Left ventricle myocardium inferior (tissue), 1 donor: ENCODE data around the gene STAMBP. TPM values are rescaled to one million over a fixed set of nuclear protein-coding genes. Genes with fewer than 3 reads are reported as not detected.

Experiments used
- DNase-seq: peaks from one replicate; pipeline ENCODE4 v3.0.0-alpha.2; 2020
- H3K27ac ChIP-seq: fragments of 200-600 bp; replicated peaks from 2 replicates; pipeline ENCODE4 v1.8.0; 2021
- H3K27me3 ChIP-seq: fragments of 200-600 bp; 2 replicates; pipeline ENCODE4 v1.8.0; 2021; ENCODE audit warnings: low read depth
- H3K36me3 ChIP-seq: fragments of 200-600 bp; 2 replicates; pipeline ENCODE4 v1.8.0; 2021
- H3K4me1 ChIP-seq: fragments of 200-600 bp; 2 replicates; pipeline ENCODE4 v1.8.0; 2021
- H3K4me3 ChIP-seq: fragments of 200-600 bp; 2 replicates; pipeline ENCODE4 v1.8.0; 2021; ENCODE audit warnings: mild to moderate bottlenecking, moderate library complexity
- H3K9me3 ChIP-seq: fragments of 200-600 bp; replicated peaks from 2 replicates; pipeline ENCODE4 v1.8.0; 2021
- CTCF ChIP-seq: fragments of 200-600 bp; IDR thresholded peaks from 2 replicates; pipeline ENCODE4 v1.8.0; 2021; ENCODE audit warnings: antibody characterized with exemption, mild to moderate bottlenecking, borderline replicate concordance
- intact Hi-C: fragments of 100-400 bp; cut with micrococcal nuclease; formaldehyde crosslinking; loops from one replicate; pipeline ENCODE4 v1.11.0; 2022
- total RNA-seq: library from RNA; stranded (reverse); fragmentation: NEBNext Ultra II Directional; extraction: Animal tissue kit (Norgen Biotek cat#: 25700); gene quantifications from one replicate; pipeline ENCODE4 v1.2.1, GENCODE V29; 2021
- donor health status: DM: no; HTN: yes; CAD: no; lungs with severe emphysema.

STAMBP gene
- total RNA-seq, 1 donor from 2014 or later, result 35.5 TPM

GRCh38 chr2:73895473-73895872 is 66.7 kb downstream of the STAMBP start:
- intact Hi-C loops, result no loop called here
- Histone ChIP-seq H3K9me3 (no peaks in the 10 kb centered on the region), H3K27me3 (peaks cover 8% of the 10 kb centered on the region), H3K36me3 (no peaks in the 10 kb centered on the region), H3K27ac (no peak overlapping the region), H3K4me3 (no peak overlapping the region), H3K4me1 (no peaks in the 10 kb centered on the region)
- DNase-seq, result no peak
- no peak for TF ChIP-seq CTCF

GRCh38 chr2:73896362-73897239 is 67.8 kb downstream of the STAMBP start:
- Histone ChIP-seq H3K27ac (no peak overlapping the region), H3K4me3 (no peak overlapping the region), H3K4me1 (no peaks in the 10 kb centered on the region)

GRCh38 chr2:73897240-73897583 is 68.5 kb downstream of the STAMBP start:
- intact Hi-C loops, result no loop called here
- H3K9me3 ChIP-seq, result no peaks in the 10 kb centered on the region
- H3K4me3 ChIP-seq, result no peak overlapping the region
- no peak for TF ChIP-seq CTCF
- H3K36me3 ChIP-seq, result no peaks in the 10 kb centered on the region
- no peaks in the 10 kb centered on the region for H3K4me1 ChIP-seq
- DNase-seq, result no peak
- H3K27ac ChIP-seq, result no peak overlapping the region
- peaks cover 5% of the 10 kb centered on the region for H3K27me3 ChIP-seq

More at GRCh38 chr2:73896362-73897239, 67.8 kb downstream of the STAMBP start:
- TF ChIP-seq CTCF, result no peak
- Histone ChIP-seq H3K36me3 (no peaks in the 10 kb centered on the region), H3K9me3 (no peaks in the 10 kb centered on the region), H3K27me3 (peaks cover 7% of the 10 kb centered on the region)
- no peak for DNase-seq
- intact Hi-C loops, result no loop called here

GRCh38 chr2:73897934-73898333 is 69.2 kb downstream of the STAMBP start:
- Histone ChIP-seq H3K4me1 (no peaks in the 10 kb centered on the region), H3K4me3 (no peak overlapping the region), H3K27ac (no peak overlapping the region), H3K36me3 (no peaks in the 10 kb centered on the region), H3K27me3 (peaks cover 11% of the 10 kb centered on the region), H3K9me3 (no peaks in the 10 kb centered on the region)
- no peak for TF ChIP-seq CTCF
- DNase-seq, result no peak
- intact Hi-C loops, result no loop called here

DNA sequence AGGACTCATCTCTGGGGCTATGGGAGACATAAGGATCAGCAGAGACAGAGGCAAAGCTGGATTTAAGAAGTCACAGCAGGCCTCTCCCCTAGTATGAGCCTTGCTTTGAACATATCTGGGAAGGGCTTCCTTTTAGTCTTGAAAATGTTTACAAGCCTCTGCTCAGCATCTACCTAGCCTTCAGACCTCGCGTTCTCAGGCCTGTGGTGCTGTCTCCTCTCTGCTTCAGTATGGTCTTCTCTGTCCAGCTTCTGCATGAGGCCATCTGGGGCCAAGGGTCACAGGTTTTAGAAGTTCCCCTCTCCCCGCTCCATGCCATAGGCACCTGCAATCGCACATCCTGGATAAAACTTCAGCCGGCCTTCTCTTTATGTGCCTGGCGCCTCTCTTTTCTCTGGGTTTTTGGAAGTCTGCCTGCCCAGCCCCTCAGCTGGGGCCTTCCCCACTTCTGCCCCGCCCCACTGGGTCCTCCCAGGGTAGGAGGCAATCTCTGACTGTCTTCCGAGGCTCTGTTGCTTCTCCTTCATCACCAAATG is 71.1 kb downstream of the STAMBP start:
- Histone ChIP-seq H3K27ac (no peak overlapping the region), H3K36me3 (no peaks in the 10 kb centered on the region)

More for the DNA sequence above, 71.1 kb downstream of the STAMBP start:
- intact Hi-C loops, result no loop called here
- H3K27me3 ChIP-seq, result peaks cover 13% of the 10 kb centered on the region
- no peaks in the 10 kb centered on the region for H3K9me3 ChIP-seq
- no peak for TF ChIP-seq CTCF
- no peak for DNase-seq
- H3K4me3 ChIP-seq, result no peak overlapping the region
- H3K4me1 ChIP-seq, result no peaks in the 10 kb centered on the region
